H1 (cell line): Measurements from ENCODE around the gene FAM193B. TPM values are rescaled to one million over a fixed set of nuclear protein-coding genes. Genes with fewer than 3 reads are reported as not detected.

Experiments used
- ZNF274 ChIP-seq: IDR thresholded peaks from 2 replicates; pipeline ENCODE4 v1.7.0; 2012; ENCODE audit warnings: low read length, borderline replicate concordance; ENCODE audit errors: extremely low read depth
- polyA plus RNA-seq, 7 experiments: library from polyadenylated mRNA; depleted of rRNA in 3 of 7; stranded (reverse) in 5 of 7; unstranded in 2 of 7; fragments of >200 nt in 5 of 7; fragments of 200-250 nt in 2 of 7; gene quantifications; 1 replicate in 5 of 7; 2 replicates in 1 of 7; 4 replicates in 1 of 7; pipeline versions ENCODE4 v1.2.1 to v1.2.3, GENCODE V29; 2011 to 2013; ENCODE audit warnings: missing spikeins in 2 of 7, mixed read lengths in 2 of 7
- total RNA-seq: library from RNA; stranded (reverse); fragmentation: NEBNext Ultra II Directional; extraction: Animal tissue kit (Norgen Biotek cat#: 25700); gene quantifications from 2 replicates; pipeline ENCODE4 v1.2.1, GENCODE V29; 2021

Gene FAM193B
- total and polyA plus RNA-seq, 2 of the 8 experiments (the other 6 are each of a cell fraction or from before 2014, with no cell fraction given), result 49.9 to 69.8 TPM

DNA sequence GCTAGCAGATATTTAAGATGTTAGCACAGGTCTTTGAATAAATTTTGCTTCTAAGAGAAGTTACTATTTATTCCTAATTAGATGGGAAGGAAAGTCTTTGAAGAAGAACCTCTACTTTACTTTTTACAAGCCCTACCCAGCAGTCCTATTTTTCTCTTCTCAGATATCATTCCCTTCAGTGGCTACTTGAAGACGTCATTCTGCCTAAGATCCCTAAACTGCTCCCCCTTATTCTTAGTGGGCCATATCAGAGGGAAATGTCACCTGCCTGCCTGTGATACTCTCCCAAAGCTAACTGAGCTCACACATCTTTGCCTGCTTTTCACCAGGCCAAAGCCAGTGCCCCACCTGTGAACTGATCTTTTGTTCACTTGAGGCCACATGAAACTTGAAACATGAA, 21.1 kb upstream of the FAM193B start (continued):
- no peak for TF ChIP-seq ZNF274
